Fibroblast of lung (primary cell): ENCODE data around the gene GALNT2.

ENCODE experiments used
- EZH2 ChIP-seq: IDR thresholded peaks from 2 replicates; pipeline ENCODE4 v1.5.1; 2012; ENCODE audit warnings: low read length, control low read depth, mild to moderate bottlenecking; ENCODE audit errors: missing control alignments
- TF ChIP-seq, protein P1 (sequence below), 2 donors: IDR thresholded peaks in 1 of 2; conservative IDR thresholded peaks in 1 of 2; 1 replicate in 1 of 2; 2 replicates in 1 of 2; pipeline ENCODE4 v1.5.1; 2011 to 2012; ENCODE audit warnings: low read length in 2 of 2, control low read depth in 1 of 2, inconsistent platforms in 1 of 2, low read depth in 1 of 2, mild to moderate bottlenecking in 1 of 2

- TF ChIP-seq, protein P1, sequence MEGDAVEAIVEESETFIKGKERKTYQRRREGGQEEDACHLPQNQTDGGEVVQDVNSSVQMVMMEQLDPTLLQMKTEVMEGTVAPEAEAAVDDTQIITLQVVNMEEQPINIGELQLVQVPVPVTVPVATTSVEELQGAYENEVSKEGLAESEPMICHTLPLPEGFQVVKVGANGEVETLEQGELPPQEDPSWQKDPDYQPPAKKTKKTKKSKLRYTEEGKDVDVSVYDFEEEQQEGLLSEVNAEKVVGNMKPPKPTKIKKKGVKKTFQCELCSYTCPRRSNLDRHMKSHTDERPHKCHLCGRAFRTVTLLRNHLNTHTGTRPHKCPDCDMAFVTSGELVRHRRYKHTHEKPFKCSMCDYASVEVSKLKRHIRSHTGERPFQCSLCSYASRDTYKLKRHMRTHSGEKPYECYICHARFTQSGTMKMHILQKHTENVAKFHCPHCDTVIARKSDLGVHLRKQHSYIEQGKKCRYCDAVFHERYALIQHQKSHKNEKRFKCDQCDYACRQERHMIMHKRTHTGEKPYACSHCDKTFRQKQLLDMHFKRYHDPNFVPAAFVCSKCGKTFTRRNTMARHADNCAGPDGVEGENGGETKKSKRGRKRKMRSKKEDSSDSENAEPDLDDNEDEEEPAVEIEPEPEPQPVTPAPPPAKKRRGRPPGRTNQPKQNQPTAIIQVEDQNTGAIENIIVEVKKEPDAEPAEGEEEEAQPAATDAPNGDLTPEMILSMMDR (conservative IDR thresholded peaks at IDR 0.05 in 1 of 2, IDR thresholded peaks at IDR 0.05 in 1 of 2; ENCODE audit: low read depth in 1 of 2, low read length in 2 of 2): no peak
- no peak for TF ChIP-seq EZH2
Observed at GRCh38 chr1:230151924-230152468, 85.0 kb downstream of the GALNT2 start.
